GM23248 (cell line): Measurements from ENCODE around the gene STAM2.

Experiments used
- EZH2 ChIP-seq: fragments of 200-600 bp; sonication (generic); IDR thresholded peaks from 2 replicates; pipeline ENCODE4 v1.6.1; 2018; ENCODE audit warnings: antibody characterized with exemption, mild to moderate bottlenecking; ENCODE audit not compliant: insufficient read depth, poor library complexity, severe bottlenecking
- EZH2phosphoT487 ChIP-seq: fragments of 200-600 bp; sonication (generic); IDR thresholded peaks from 2 replicates; pipeline ENCODE4 v1.6.1; 2018; ENCODE audit warnings: antibody characterized with exemption, moderate library complexity, mild to moderate bottlenecking, low read depth; ENCODE audit not compliant: insufficient read depth

DNA sequence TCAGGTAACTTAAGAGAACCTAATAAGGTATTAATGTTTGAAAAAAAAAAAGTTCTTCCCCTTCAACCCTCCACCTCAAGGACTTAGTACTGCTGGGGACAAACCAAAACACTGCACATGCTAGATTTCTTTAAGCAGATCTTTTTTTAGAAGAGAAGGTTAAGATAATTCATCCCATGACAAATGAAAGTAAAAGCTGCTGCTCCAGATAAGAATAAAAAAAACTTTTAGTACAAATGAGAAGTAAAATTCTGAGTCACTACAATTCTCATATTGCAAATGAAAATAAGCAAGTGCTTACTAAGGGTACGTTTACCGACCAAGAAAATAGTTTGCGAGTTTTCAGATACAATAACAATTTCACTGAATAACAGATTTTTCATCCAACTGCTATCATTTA, 8.9 kb downstream of the STAM2 start:
- TF ChIP-seq EZH2phosphoT487, result no peak
- no peak for TF ChIP-seq EZH2
